ENCODE measurements around the gene CEP126.

- TF ChIP-seq TAF1 (IDR thresholded peaks at IDR 0.05; ENCODE audit: borderline replicate concordance, low read depth, low read length) (no peak), POLR2A (IDR thresholded peaks at IDR 0.05; ENCODE audit: low read depth, low read length) (no peak), POLR2AphosphoS5 (IDR thresholded peaks at IDR 0.05; ENCODE audit: low read depth, low read length) (no peak)
These were observed 40.5 kb downstream of the CEP126 start for GRCh38 chr11:101955278-101955677.

Data from GM12892 (cell line).